ENCODE measurements around the gene POC1B. TPM values are rescaled to one million over a fixed set of nuclear protein-coding genes. Genes with fewer than 3 reads are reported as not detected.
A peak's percentile ranks its signal among the peaks of the same experiment; 100 is the strongest.

POC1B gene
- total RNA-seq, 1 experiment from 2014 or later: 13.6 TPM

- no peaks in the 10 kb centered on the region for H3K79me2 ChIP-seq (ENCODE audit: low read depth)
- H4K20me1 ChIP-seq (ENCODE audit: insufficient read depth): no peaks in the 10 kb centered on the region
- H3K4me2 ChIP-seq: no peak overlapping the region
- H3K36me3 ChIP-seq (ENCODE audit: low read depth): no peaks in the 10 kb centered on the region
- H3K9me3 ChIP-seq (ENCODE audit: insufficient read depth, low read depth): no peaks in the 10 kb centered on the region
- POLR2A ChIA-PET (ENCODE audit: unreplicated experiment): no interaction called here
- H2AFZ ChIP-seq: no peak overlapping the region
- peaks cover 15% of the 10 kb centered on the region; the same call in 1 of the 2 replicates for H3F3A ChIP-seq (ENCODE audit: insufficient read depth, low read depth)
- CTCF ChIA-PET: no interaction called here
- H3K4me1 ChIP-seq (replicated peaks; ENCODE audit: insufficient read depth): peaks cover 18% of the 10 kb centered on the region
- peaks cover 4% of the 10 kb centered on the region; the same call in 1 of the 2 replicates for H3K9me2 ChIP-seq (ENCODE audit: insufficient read depth)
- TF ChIP-seq EZH2 (IDR thresholded peaks at IDR 0.05; ENCODE audit: low read depth): no peak
- no peak; the same call in 1 of the 2 replicates for TF ChIP-seq CTCF (conservative IDR thresholded peaks at IDR 0.05)
- H3K27ac ChIP-seq: no peak overlapping the region
- intact Hi-C loops (cut with micrococcal nuclease; ENCODE audit: unreplicated experiment): no loop called here
- DNase-seq: no peak
- H3K4me3 ChIP-seq: no peak overlapping the region
- H3K27me3 ChIP-seq (ENCODE audit: insufficient read depth, low read depth): no peaks in the 10 kb centered on the region
- no TSS peak for BruUV-seq (replicated peaks)
Measured at GRCh38 chr12:89421092-89421835, 104.6 kb downstream of the POC1B start.

- Histone ChIP-seq H3K4me3 (no peak overlapping the region), H3K9me2 (ENCODE audit: insufficient read depth) (no peaks in the 10 kb centered on the region), H3K4me2 (no peak overlapping the region), H3K4me1 (replicated peaks; ENCODE audit: insufficient read depth) (peaks cover 29% of the 10 kb centered on the region), H3F3A (ENCODE audit: insufficient read depth, low read depth) (peaks cover 15% of the 10 kb centered on the region; the same call in 1 of the 2 replicates), H3K36me3 (ENCODE audit: low read depth) (no peaks in the 10 kb centered on the region), H3K27ac (peak overlapping the region; percentile 58; the same call in 1 of the 2 replicates), H3K9me3 (ENCODE audit: insufficient read depth, low read depth) (no peaks in the 10 kb centered on the region), H4K20me1 (ENCODE audit: insufficient read depth) (no peaks in the 10 kb centered on the region), H3K79me2 (ENCODE audit: low read depth) (no peaks in the 10 kb centered on the region), H3K27me3 (ENCODE audit: insufficient read depth, low read depth) (no peaks in the 10 kb centered on the region), H2AFZ (no peak overlapping the region)
- no peak for TF ChIP-seq EZH2 (IDR thresholded peaks at IDR 0.05; ENCODE audit: low read depth)
- TF ChIP-seq CTCF (conservative IDR thresholded peaks at IDR 0.05): no peak
- BruUV-seq (replicated peaks): no TSS peak
- POLR2A ChIA-PET (ENCODE audit: unreplicated experiment): no interaction called here
- intact Hi-C loops (cut with micrococcal nuclease; ENCODE audit: unreplicated experiment): loop anchor here (5.0 kb wide), 1 partner anchor 66 kb away; the partner anchor contains the start of gene DUSP6
- no peak for DNase-seq
- CTCF ChIA-PET: no interaction called here
Measured at GRCh38 chr12:89418228-89418910, 107.5 kb downstream of the POC1B start.

- POLR2A ChIA-PET (ENCODE audit: unreplicated experiment): no interaction called here
- no peaks in the 10 kb centered on the region for H3K79me2 ChIP-seq (ENCODE audit: low read depth)
- H3K27me3 ChIP-seq (ENCODE audit: insufficient read depth, low read depth): no peaks in the 10 kb centered on the region
- H3K27ac ChIP-seq: peak overlapping the region; percentile 58
- H3K4me1 ChIP-seq (replicated peaks; ENCODE audit: insufficient read depth): peaks cover 29% of the 10 kb centered on the region
- CTCF ChIA-PET: no interaction called here
- H3K9me3 ChIP-seq (ENCODE audit: insufficient read depth, low read depth): no peaks in the 10 kb centered on the region
- H3K9me2 ChIP-seq (ENCODE audit: insufficient read depth): no peaks in the 10 kb centered on the region
- no peaks in the 10 kb centered on the region for H4K20me1 ChIP-seq (ENCODE audit: insufficient read depth)
- TF ChIP-seq EZH2 (IDR thresholded peaks at IDR 0.05; ENCODE audit: low read depth) (no peak), CTCF (conservative IDR thresholded peaks at IDR 0.05) (no peak)
- DNase-seq: peak; percentile 9 to 80
- no TSS peak for BruUV-seq (replicated peaks)
- no peaks in the 10 kb centered on the region for H3K36me3 ChIP-seq (ENCODE audit: low read depth)
- no peak overlapping the region for H3K4me3 ChIP-seq
- H3F3A ChIP-seq (ENCODE audit: insufficient read depth, low read depth): peaks cover 15% of the 10 kb centered on the region; the same call in 1 of the 2 replicates
- no peak overlapping the region for H2AFZ ChIP-seq
- intact Hi-C loops (cut with micrococcal nuclease; ENCODE audit: unreplicated experiment): loop anchor here (5.0 kb wide), 1 partner anchor 65 kb away; the partner anchor contains the start of gene DUSP6
- H3K4me2 ChIP-seq: peak overlapping the region; percentile 51
Measured at GRCh38 chr12:89417246-89417977, 108.4 kb downstream of the POC1B start.
